Stimulated activated CD8-positive, alpha-beta memory T cell treated with anti-CD3 and anti-CD28 coated beads, Interleukin-12 subunit alpha, Interleukin-12 subunit beta, amount 100 ng/mL, for 1 hour (primary cell): ENCODE data around the gene GFOD1.

Experiments
- DNase-seq: peaks from one replicate; pipeline ENCODE4 v3.0.0-alpha.2; 2020; ENCODE audit warnings: low read depth

The GFOD1 gene

DNA sequence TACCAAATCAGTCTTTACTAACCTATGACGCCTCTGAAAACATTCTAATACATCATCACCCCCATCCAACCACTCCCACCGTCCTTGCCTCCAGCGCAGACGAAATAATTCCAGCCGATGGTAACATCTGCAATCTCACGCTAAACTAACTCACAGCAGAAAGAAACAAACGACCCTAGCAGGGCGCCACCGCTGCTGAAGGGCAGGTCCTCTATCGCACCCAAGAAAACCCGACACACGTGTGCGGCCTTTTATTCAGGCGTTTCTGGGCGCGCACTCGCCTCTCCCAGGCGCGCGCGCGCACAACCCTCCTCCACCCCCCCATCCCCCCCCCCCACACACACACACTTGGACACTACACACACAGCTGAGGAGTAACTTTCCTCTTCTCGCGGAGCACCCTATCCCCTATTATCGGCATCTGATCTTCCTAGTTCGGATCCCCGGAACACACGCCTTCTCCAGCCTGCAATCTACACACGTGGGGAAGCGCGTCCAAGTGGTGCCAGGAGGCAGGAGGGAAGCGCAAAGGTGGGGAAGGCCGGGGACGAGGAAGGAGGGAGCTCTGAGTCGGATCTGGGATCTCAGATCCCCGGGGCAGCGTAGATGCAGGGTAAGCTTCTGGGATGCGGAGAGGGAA, 1.4 kb downstream of the GFOD1 start:
- no peak for DNase-seq

DNA sequence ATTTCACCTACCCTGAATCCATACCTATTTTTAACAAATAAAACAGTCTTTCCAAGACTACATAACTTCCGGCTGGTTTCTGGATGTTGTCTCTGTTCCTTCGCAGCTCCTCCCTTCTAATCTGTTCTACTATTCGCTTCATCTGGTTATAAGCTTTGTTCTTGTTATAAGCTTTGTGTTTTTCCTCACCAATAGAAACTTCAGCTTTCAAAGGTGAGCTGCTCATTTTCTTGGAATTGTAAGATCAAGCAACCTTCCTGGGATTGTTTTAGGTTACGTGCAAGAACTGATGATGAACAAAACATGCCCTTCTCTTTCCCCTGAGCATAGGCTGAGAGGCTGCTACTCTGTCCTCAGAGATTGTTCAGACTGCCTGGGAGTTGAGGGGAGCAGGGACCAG, 2.1 kb downstream of the GFOD1 start:
- no peak for DNase-seq

DNA sequence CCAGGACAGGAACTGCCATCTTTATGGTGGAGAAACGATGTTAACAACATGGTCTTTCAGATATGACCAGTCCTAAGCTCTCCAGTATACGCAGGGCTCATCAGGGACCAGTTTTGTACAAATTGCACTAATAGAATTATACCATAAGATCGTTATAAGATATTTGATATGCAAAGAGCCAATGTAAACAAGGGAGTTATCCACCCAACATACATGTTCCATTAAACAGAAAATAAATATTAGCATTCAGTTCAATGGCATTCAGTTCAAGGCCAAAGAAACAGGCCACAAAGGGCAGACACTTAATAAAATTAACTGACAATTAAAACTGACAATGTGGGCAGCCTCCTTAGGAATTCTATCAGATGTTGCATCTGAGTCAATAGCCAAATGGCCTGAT, 2.6 kb downstream of the GFOD1 start:
- no peak for DNase-seq

DNA sequence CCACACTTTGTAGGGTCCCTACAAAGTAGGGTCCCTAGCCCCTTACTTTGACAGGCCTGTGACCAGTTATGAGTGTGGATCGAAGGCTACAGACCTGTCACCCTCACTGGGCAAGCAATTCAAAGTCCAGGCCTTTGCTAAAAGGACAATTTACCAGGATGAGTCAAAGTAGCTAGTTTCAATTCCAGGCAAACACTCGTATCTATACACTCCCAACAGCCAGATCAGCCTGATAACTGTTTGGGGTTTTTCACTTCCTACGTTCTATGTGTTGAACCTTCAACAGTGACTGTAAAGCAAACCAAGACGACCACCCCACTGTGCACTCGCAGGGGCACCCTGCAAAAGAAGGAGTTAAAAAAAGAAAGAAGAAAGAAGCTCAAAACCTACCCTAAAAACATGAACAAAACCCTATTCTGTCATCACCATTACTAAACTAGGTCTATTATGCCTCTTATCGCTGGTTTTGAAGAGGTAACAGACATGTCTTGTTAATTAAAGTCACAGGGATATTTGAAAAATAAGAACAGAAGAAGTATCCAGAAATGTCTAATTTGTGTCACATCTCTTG, 3.2 kb downstream of the GFOD1 start:
- DNase-seq, result no peak

DNA sequence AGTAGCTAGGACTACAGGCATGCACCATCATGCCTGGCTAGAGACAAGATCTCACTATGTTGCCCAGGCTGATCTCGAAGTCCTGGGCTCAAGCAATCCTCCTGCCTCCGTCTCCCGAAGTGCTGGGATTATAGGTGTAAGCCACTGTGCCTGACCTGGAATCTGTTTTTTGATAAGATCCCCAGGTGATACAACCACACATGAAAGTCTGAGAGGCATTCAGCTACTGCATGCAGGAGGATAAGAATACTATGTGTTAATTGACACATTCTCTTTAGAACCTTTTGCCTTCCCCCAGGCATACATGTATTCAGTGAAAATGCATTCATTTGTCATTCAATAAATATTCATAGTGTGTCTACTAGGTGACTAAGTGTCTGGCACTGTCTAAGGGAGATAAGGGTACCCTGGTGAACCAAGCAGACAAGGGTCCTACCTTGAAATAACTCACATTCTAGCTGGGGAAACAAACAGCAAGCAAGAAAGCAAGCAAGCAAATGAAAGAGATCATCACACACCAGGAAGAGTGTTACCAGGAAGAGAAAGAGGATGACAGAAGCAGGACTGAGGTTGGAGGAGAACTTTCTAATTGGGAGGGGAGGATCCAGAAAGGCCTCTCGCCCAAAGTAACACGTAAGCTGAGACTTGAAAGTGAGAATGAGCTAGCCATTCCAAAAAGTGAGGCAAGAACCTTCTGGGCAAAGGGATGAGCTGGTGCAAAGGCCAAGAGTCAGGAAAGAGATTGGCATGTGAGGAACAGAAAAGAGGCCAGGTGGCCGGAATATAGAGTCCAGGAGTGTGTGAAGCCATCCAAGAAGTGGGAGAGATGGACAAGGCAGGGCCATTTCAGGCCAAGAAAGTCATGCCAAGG, 6.5 kb downstream of the GFOD1 start:
- DNase-seq, result no peak

DNA sequence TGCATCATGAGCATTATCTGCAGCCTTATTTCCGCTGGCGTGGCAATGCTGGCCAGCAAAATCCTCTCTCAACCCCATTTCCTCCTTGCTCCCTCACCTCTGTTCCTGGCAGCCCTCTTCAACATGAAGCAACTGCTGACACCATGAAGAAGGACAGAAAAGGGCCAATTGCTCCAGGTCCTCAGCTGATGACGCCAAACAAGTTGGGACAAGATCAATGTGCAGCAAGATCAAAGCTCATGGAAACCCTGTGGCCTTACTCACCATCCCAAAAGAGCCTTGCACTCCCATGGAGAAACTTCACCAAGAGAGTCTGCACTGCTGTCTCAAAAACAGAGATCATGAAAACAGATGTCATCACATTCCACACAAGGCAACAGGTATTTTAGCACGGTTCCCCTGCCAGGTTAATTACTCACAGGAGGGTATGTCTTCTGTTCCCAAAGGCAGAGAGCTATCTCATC, 7.4 kb downstream of the GFOD1 start:
- DNase-seq, result no peak

DNA sequence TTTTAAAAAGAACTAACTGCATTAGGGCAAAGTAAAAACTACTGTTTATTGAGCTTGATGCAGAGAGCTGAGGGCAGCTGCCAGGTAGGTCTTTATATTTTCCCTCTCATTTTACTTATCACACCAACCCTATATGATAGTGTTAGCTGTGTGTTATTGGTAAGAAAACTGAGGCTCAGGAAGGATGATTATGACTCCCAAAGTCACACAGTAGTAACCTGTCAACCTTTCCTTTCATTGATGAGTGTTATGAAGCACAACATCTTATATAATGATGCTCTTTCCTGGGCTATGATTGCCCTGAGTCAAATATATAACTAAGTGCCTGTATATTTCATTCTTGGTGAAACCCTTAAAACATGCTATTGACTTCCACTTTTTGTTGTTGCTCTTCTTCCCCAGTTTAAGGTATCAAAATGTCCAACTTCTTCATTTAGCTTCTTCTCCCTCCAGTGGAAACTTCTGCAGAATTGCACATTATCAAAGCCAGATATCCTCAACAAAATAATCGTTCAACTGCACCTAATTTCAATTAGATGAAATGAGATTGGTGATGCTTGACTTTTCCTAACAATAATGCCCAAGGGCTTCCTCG, 8.1 kb downstream of the GFOD1 start:
- DNase-seq, result no peak

DNA sequence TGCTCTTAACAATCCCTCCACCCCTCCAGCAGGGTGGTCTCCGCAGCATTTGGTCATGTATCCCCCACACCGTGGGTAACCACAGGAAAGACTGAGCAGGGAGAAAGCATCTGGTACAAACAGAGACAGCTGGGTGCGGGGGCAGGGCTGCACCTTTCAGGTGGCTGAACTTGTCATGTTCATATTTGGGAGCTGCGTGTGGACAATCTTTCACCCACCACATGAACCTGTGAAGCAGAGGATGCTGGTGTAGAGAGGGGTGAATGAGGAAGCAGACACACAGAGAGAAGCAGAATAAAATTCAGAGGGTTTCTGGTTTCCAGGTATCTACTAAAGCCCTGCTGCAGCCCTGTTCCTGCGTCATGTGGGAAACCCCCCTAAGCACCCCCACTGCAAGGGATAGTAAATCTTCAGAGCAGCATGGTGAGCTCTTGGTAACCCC, 8.9 kb downstream of the GFOD1 start:
- no peak for DNase-seq

DNA sequence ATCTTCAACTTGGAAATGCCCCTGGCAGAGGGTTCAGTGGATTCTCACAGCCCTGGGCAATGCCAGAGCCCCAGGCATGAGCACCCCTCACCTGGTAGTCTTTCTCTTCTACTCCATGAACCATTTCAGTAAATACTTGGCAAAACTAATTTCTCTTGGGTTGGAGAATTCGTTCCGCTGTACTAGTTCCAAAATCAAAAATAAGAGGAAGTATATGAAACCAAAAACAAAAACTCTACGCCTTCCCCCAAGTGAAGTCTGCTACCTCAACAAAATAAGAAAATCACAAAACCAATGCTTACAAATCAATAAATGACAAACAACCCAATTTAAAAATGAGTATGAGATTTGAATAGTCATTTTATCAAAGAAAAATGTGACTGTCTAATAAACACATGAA, 12.6 kb downstream of the GFOD1 start:
- DNase-seq, result no peak

DNA sequence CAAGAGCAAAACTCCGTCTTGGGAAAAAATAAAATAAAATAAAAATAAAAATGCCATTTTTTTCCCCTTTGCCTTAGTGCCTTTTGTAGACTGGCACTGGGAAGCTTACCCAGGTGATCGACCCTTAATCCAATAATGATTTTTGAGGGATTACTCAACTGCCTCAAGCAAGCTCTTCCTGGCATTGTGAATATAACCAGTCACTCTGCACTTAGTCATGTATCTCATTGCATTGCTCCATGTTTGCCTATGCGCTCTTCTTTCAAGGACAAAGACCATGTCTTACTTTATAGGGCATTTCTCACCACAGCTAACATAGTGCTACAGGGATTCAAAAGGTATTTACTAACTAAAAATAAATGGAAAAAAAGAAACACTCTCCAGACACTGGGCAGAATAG, 13.0 kb downstream of the GFOD1 start:
- no peak for DNase-seq

DNA sequence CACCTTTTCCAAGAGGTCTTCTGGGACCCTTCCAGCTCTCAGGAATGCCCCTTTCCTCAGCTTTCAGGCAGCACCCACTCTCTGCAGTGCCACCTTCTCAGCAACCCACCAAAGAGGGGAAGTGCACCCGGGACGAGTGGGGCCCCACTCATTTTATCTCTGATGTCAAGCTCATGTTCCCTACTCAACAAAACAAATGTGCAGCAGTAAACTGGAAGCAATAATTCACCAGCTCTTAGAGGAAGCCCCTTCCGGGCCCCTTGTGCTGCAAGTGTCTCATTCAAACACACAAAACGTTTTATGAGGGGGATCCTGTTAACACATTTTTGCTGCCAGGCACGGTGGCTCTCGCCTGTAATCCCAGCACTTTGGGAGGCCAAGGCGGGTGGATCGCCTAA, 13.6 kb downstream of the GFOD1 start:
- no peak for DNase-seq

DNA sequence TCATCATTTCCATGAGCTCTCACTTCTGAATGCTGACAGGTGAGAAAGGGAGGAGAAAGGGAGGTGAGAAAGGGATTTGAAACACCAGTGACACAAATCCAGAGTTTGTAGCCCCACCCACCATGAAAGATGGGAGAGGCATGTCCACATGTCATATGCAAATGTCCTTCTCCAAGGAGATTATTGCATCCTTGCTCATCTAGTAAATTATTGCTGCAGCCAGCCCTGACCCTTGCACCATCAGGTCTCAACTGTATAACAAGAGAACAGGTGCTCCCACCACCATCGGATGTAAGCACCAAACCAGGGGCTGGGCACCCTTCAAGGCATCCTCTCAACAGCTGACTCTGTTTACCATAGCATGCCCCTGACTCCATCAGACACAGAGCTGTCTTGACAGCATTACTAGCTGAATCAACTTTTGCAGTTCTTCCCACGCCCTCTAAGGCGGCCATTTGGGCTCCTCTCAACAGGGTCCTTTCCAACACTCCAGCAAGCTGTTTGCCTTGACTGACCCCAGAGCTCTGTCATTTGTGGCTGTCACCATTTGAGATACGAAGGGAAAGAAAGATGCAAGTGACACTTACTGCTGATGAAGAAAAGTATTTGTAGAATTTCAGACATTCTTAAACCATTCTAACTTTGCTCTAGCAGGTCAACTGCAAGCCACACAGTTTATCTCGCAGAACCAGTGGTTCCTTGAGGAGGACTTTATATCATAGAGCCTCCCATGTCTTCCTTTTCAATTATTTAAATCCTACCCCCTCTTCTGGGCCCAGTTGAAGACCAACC, 14.2 kb downstream of the GFOD1 start:
- no peak for DNase-seq

DNA sequence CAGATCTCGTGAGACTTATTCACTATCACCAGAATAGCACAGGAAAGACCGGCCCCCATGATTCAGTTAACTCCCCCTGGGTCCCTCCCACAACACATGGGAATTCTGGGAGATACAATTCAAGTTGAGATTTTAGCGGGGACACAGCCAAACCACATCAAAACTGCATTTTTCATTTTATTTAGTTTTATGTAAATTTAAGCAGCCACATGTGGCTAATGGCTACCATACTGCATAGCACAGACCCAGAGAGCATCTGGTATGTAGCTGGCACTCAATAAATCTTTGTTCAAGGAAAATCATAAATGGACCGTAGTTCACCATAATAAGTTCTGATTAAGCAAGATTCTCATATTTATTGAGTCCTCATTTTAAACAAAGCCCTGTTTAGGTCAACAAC, 15.3 kb downstream of the GFOD1 start:
- DNase-seq, result no peak

DNA sequence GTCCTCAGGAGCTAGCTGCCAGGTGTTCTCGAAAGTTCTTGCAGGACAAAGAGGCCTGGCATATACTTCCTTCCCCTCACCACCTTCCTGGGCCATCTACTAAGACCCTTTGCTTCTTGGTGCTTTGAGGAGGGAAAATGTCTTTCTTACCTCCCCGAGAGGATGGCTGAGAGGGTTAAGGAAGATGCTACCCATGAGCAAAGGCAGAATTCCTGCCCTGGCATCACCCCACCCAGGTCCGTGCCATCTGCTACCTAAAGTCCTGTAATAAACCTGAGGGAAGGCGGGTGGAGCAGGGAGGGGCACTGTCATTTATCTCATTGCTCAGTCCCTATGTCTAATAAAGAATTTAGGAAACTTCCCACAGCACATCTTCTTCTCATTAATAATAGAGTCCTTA, 16.2 kb downstream of the GFOD1 start:
- DNase-seq, result no peak

DNA sequence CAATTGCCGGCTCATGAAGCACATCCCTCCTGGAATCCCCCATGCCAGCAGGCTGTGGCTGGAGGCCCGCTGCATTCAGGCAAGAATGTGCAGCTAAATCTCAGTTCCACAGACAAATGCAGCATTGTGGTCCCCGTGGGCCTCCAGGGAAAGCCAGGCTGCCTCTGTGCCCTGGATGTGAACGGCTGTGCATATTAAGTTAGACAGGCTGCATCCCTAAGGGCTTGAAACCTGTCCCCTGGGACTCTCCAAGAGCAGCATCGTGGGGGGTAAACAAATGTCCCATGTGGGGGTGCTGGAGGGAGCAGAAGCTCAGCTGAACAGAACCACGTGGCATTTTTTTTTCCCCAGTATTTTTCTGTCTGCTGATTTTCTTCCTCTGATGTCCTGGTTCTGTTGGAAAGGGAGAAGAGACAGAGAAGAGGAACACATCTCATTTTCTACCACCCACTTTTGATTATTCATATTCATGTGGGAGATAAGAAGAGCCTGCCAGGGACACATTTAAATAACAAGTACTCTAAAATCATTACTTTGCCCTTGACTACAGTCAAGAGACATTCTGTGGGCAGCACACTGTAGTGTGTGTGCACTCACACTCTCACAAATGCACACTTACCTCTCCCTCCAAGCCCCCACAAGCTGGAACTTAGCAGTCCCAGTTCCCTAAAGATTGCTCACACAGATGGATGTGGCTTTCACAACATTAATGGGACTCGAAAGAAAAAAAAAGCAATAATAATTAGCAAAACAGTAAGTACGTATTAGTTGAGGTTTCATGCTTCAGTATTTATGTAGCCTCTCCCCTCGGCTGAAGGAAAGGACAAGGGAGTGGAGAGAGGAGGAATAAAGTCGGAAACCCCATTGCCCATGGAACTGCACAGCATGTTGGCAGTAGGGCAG, 16.9 kb downstream of the GFOD1 start:
- DNase-seq, result no peak

DNA sequence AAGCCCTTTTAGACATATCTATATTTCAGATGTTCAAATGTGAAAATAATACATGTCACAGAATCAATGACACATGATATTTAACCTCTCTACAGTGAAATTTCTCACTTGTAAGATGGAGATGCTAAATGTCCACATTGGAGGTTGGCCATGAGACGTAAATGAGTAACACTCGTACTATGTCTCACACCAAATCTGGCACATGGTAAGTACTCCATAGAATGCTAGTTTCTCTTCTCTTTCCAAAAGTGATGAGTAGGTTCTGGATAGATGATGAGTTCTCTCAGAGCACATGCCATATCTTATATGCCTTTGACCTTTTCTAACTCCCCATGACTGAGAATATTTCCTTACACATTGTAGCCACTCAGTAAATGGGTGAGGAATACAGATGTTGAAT, 17.7 kb downstream of the GFOD1 start:
- no peak for DNase-seq

DNA sequence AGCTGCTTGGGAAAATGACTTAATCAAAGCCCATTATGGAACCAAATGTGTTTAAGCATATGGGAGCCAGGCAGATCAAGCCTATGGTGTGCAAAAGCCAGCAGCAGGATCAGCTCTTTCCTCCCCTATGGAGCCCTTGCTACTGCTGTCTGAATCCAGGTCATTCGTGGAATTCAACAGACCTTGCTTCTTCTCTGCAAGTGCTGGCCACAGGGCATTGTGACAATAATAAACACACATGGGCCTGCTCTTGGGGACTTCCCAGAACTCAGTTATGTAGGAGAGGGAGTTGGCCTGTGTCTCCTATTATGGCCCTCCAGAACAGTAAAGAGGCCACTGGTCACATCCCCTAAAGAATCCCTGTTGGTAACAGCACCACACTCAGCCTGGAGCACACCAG, 18.6 kb downstream of the GFOD1 start:
- DNase-seq, result no peak

DNA sequence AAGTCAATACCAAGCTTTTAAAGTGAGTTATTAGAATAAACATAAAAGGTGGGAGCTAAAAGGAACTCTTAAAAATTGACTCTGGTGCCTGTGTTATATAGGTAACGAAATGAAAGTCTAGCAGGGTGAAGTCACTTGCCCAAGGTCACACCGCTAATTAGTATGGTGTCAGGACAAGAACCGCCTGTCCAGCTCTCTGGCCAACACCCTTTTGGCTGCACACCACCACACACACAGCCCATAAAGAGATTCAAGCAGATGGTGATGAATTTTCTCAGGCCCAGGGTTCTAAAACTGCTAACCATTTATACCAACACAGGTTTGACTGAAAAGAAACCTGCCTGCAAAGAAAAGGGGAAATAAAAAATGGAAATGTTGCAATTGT, 20.2 kb downstream of the GFOD1 start:
- no peak for DNase-seq

DNA sequence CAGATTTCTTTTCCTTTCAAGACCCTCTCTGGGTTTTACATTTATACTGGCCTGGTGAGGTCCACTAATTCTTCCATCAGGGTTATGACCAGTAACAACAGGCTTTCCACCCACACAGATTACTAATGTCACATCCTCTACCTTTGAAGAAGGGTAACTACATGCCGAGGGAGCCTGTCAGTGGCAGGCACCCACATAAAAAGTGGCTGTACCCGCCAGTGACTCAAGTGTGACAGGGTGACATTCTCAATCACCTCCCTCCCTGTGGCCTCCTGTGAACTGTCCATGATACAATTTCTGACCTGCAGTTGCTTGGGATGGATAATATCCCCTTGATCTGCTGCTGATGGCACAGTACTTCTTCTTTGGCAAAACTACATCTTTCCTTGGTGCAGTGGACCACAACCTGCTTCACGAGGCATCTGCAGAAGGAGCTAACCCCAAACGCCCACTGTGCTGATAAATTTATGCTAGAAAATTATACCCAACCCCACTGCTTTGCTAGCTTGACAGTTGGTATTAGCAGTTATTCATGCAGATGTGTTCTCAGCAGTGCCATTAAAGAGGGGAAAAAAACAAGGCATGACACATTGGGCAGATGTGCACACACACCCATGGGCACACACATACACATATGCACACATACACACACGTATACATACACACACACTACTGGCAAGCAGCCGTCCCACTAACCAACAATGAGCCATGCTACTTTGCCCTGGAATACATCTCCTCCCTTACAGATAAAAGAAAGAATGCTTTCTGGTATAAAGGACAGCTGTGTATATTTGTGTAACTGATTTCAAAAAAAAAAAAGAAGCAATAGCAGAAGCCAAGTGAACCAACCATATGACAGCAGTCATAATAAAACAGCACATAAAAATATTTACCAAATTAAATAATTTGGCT, 20.8 kb downstream of the GFOD1 start:
- DNase-seq, result no peak

DNA sequence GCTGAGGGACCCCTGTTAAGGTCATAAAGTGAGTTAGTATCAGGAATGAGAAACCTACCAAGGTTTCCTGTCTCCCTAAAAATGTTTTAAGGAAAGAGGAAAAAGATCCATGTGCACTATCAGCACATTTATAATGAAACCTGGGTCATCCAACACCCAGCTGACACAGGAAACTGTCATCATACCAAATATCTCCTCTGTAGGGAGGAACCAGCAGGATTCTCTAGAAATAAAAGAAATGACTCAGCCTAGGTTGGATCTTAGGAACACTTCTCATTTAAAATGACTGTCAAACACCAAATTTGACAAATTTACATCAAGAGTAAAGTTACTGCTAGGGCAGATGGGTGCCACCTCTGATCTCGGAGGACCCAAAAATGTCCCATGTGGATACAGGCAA, 21.7 kb downstream of the GFOD1 start:
- DNase-seq, result no peak
